ENCODE results near the gene ATXN10.

DNA sequence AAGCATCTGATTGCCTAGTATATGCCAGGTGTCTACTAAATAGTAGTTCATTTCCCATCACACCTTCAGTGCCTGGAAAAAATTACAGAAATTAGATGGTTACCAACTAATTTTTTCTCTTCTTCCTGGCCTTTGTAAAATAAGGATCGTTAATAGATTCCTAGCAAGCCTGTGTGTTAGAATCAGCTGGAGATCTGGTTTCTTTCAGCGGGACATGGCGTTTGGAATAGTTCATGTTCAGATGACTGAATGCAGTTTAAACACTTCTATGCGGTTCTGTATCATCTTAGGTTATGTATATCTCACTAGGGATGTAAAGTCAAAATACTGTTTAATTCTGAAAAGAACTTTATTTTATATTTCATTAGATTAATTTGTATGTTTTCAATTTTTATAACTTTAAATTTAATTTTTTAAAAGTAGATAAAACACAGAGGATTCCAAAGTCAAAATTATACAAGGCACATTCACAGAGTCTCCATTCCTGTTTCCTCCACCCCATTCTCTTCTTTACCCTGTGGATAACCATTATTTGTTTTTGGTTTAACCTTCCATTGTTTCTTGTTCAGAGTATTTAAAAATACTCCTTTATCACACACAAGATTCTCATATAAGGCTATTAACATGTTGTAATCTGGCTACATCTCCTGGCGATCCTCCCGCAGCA, 132.8 kb downstream of the ATXN10 start:
- TF ChIP-seq EZH2 (IDR thresholded peaks at IDR 0.05; ENCODE audit: insufficient read depth, poor library complexity, severe bottlenecking) (no peak), EZH2phosphoT487 (IDR thresholded peaks at IDR 0.05; ENCODE audit: insufficient read depth, low read depth) (no peak)
